CD8-positive, alpha-beta memory T cell (primary cell): ENCODE data around the gene LYRM2. TPM values are rescaled to one million over a fixed set of nuclear protein-coding genes. Genes with fewer than 3 reads are reported as not detected.

Source experiments
- CTCF ChIA-PET: fragments of 350-600 bp; sonication (Branson Sonifier 250); formaldehyde crosslinking; loops from one replicate; lab custom pipeline; 2021; ENCODE audit warnings: antibody characterized with exemption; lab: Charles Lee
- POLR2A ChIA-PET: fragments of 350-600 bp; sonication (Branson Sonifier 250); formaldehyde crosslinking; loops from one replicate; lab custom pipeline; 2021; ENCODE audit warnings: antibody characterized with exemption; lab: Charles Lee
- DNase-seq, 5 donors: peaks; one replicate each; pipeline versions ENCODE4 v3.0.0 to v3.0.0-alpha.2; 2020 to 2022; ENCODE audit warnings: mixed read lengths in 1 of 5
- H3K27ac ChIP-seq: one replicate; pipeline ENCODE4 v1.7.0; 2013; ENCODE audit warnings: low read depth, mild to moderate bottlenecking, low read length, moderate library complexity
- H3K27me3 ChIP-seq: 2 replicates; pipeline ENCODE4 v1.7.0; 2013; ENCODE audit warnings: low read length, mild to moderate bottlenecking; ENCODE audit not compliant: insufficient read depth, poor library complexity, severe bottlenecking
- H3K36me3 ChIP-seq: 2 replicates; pipeline ENCODE4 v1.7.0; 2013; ENCODE audit warnings: mild to moderate bottlenecking, low read length, moderate library complexity; ENCODE audit not compliant: insufficient read depth
- H3K4me1 ChIP-seq: 2 replicates; pipeline ENCODE4 v1.7.0; 2013; ENCODE audit warnings: mild to moderate bottlenecking, low read length, moderate library complexity; ENCODE audit not compliant: insufficient read depth
- H3K4me3 ChIP-seq: 2 replicates; pipeline ENCODE4 v1.7.0; 2013; ENCODE audit warnings: mild to moderate bottlenecking, low read length
- H3K9me3 ChIP-seq: 2 replicates; pipeline ENCODE4 v1.7.0; 2013; ENCODE audit warnings: mild to moderate bottlenecking, low read length
- H3K27ac Mint-ChIP-seq, 8 donors: one replicate each; pipeline ENCODE4 v1.8.0; 2020 to 2021; ENCODE audit warnings: mixed read lengths in 8 of 8, mild to moderate bottlenecking in 6 of 8, inconsistent platforms in 3 of 8, moderate library complexity in 3 of 8
- H3K27me3 Mint-ChIP-seq, 2 donors: one replicate each; pipeline ENCODE4 v1.8.0; 2020 to 2021; ENCODE audit warnings: mixed read lengths in 2 of 2, mild to moderate bottlenecking in 1 of 2, moderate library complexity in 1 of 2
- H3K36me3 Mint-ChIP-seq, 3 donors: one replicate each; pipeline ENCODE4 v1.8.0; 2020 to 2021; ENCODE audit warnings: mixed read lengths in 3 of 3, inconsistent platforms in 1 of 3, mild to moderate bottlenecking in 1 of 3
- H3K4me1 Mint-ChIP-seq, 3 donors: one replicate each; pipeline ENCODE4 v1.8.0; 2020 to 2021; ENCODE audit warnings: mixed read lengths in 3 of 3, inconsistent platforms in 1 of 3, mild to moderate bottlenecking in 1 of 3
- H3K4me3 Mint-ChIP-seq, 7 donors: one replicate each; pipeline ENCODE4 v1.8.0; 2020 to 2021; ENCODE audit warnings: mixed read lengths in 7 of 7, mild to moderate bottlenecking in 6 of 7, moderate library complexity in 4 of 7, inconsistent platforms in 2 of 7
- H3K9me3 Mint-ChIP-seq, 5 donors: one replicate each; pipeline ENCODE4 v1.8.0; 2020 to 2022; ENCODE audit warnings: mixed read lengths in 5 of 5, mild to moderate bottlenecking in 3 of 5, moderate library complexity in 2 of 5, inconsistent platforms in 1 of 5
- polyA plus RNA-seq: library from polyadenylated mRNA; unstranded; fragments of 300-500 nt; fragmentation: Illumina TruSeq; gene quantifications from one replicate; pipeline ENCODE4 v1.2.3, GENCODE V29; 2021
- total RNA-seq, 2 experiments: library from RNA; stranded (reverse); gene quantifications; one replicate each; pipeline ENCODE4 v1.2.3, GENCODE V29; 2021

The LYRM2 gene
- total and polyA plus RNA-seq, 3 experiments from 2014 or later: 42.8 to 85.6 (median 46.2) TPM

DNA sequence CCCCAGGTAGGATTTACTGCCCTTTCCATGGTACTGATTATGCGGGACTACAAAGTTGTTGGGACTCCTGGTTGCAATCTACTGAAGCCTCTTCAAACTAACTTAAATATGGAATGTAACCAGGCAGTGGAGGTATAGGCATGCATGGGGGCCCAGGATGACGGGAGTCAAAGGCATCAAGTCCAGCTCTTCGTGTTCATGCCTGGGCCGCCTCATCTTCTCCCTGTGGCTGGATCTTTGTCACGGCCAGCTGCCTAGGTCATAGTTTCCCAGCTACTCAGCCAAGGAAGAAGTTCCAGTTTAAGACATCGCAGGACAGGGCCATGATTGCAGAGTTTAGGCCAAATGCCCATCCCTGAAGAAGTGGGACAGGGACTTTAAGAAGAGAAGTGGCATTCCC is 20.5 kb downstream of the LYRM2 start:
- CTCF ChIA-PET: no interaction called here
- no peak for DNase-seq
- no peak overlapping the region for H3K4me3 Mint-ChIP-seq

GRCh38 chr6:89616531-89616930 is 22.0 kb downstream of the LYRM2 start:
- ChIA-PET CTCF (interaction anchor here (0.9 to 2.8 kb wide), 2 partner anchors 184 to 244 kb away, joined by 4 to 13 read pairs; no protein-coding TSS in a partner anchor), POLR2A (no interaction called here)
- no peaks in the 10 kb centered on the region for H3K9me3 ChIP-seq
- Mint-ChIP-seq H3K4me3 (no peak overlapping the region), H3K27ac (no peak overlapping the region), H3K27me3 (no peaks in the 10 kb centered on the region), H3K36me3 (peaks cover 0 to 4% (median 3%) of the 10 kb centered on the region in 3 donors), H3K4me1 (no peaks in the 10 kb centered on the region), H3K9me3 (no peaks in the 10 kb centered on the region)
- no peak overlapping the region for H3K27ac ChIP-seq
- H3K4me1 ChIP-seq: no peaks in the 10 kb centered on the region
- H3K4me3 ChIP-seq: no peak overlapping the region
- H3K36me3 ChIP-seq: no peaks in the 10 kb centered on the region
- no peak for DNase-seq
- no peaks in the 10 kb centered on the region for H3K27me3 ChIP-seq

More for the DNA sequence above, 20.5 kb downstream of the LYRM2 start:
- no peaks in the 10 kb centered on the region for H3K36me3 ChIP-seq
- no peak overlapping the region for H3K27ac ChIP-seq
- H3K27ac Mint-ChIP-seq: no peak overlapping the region
- no peaks in the 10 kb centered on the region for H3K9me3 Mint-ChIP-seq
- POLR2A ChIA-PET: no interaction called here
- H3K4me3 ChIP-seq: no peak overlapping the region
- peaks cover 0 to 6% (median 5%) of the 10 kb centered on the region in 3 donors for H3K36me3 Mint-ChIP-seq
- H3K4me1 ChIP-seq: no peaks in the 10 kb centered on the region
- H3K9me3 ChIP-seq: no peaks in the 10 kb centered on the region
- no peaks in the 10 kb centered on the region for H3K4me1 Mint-ChIP-seq
- H3K27me3 ChIP-seq: no peaks in the 10 kb centered on the region
- no peaks in the 10 kb centered on the region for H3K27me3 Mint-ChIP-seq

- POLR2A ChIA-PET: no interaction called here
- H3K27ac Mint-ChIP-seq: peak overlapping the region in 1 of 8 donors; percentile 63
These were observed 22.7 kb downstream of the LYRM2 start for GRCh38 chr6:89615882-89616281.

GRCh38 chr6:89613790-89614189 is 24.8 kb downstream of the LYRM2 start:
- H3K4me1 ChIP-seq: no peaks in the 10 kb centered on the region
- CTCF ChIA-PET: interaction anchor here (1.5 to 1.8 kb wide), 3 partner anchors 13 to 631 kb away, joined by 3 to 8 read pairs (median 4); no protein-coding TSS in a partner anchor
- no peak overlapping the region for H3K27ac ChIP-seq
- Mint-ChIP-seq H3K27me3 (no peaks in the 10 kb centered on the region), H3K4me1 (peaks cover 0 to 5% (median 0%) of the 10 kb centered on the region in 3 donors), H3K36me3 (peaks cover 0 to 3% (median 1%) of the 10 kb centered on the region in 3 donors), H3K9me3 (no peaks in the 10 kb centered on the region), H3K4me3 (no peak overlapping the region), H3K27ac (peak overlapping the region in 1 of 8 donors; percentile 1)
- no peak for DNase-seq
- H3K27me3 ChIP-seq: no peaks in the 10 kb centered on the region
- no peaks in the 10 kb centered on the region for H3K9me3 ChIP-seq
- H3K4me3 ChIP-seq: no peak overlapping the region
- no peaks in the 10 kb centered on the region for H3K36me3 ChIP-seq
- POLR2A ChIA-PET: no interaction called here

More at GRCh38 chr6:89615882-89616281, 22.7 kb downstream of the LYRM2 start:
- Histone ChIP-seq H3K27me3 (no peaks in the 10 kb centered on the region), H3K9me3 (no peaks in the 10 kb centered on the region), H3K4me1 (no peaks in the 10 kb centered on the region), H3K27ac (no peak overlapping the region), H3K4me3 (no peak overlapping the region), H3K36me3 (no peaks in the 10 kb centered on the region)
- H3K9me3 Mint-ChIP-seq: no peaks in the 10 kb centered on the region
- H3K4me1 Mint-ChIP-seq: no peaks in the 10 kb centered on the region
- H3K27me3 Mint-ChIP-seq: no peaks in the 10 kb centered on the region
- no peak overlapping the region for H3K4me3 Mint-ChIP-seq
- CTCF ChIA-PET: interaction anchor here (1.5 to 2.8 kb wide), 2 partner anchors 184 to 244 kb away, joined by 5 to 13 read pairs; no protein-coding TSS in a partner anchor
- DNase-seq: no peak
- peaks cover 0 to 4% (median 3%) of the 10 kb centered on the region in 3 donors for H3K36me3 Mint-ChIP-seq

DNA sequence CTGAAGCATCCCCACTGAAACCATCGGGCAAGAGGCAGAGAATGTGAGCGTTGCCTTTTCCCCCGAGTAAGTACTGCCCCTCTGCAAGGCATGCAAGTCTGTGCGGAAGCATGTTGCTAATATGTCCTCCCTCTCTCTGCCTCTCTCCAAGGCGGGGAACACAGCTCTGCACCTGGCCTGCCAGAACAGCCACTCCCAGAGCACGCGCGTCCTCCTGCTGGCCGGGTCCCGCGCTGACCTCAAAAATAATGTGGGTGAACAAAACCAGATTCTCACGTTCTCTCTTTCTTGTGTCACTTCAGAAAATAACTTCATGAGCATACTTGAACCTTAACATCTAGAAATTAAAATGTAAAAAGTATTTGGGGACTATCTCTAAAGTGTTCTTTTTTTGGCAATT is 26.4 kb downstream of the LYRM2 start:
- POLR2A ChIA-PET: no interaction called here

DNA sequence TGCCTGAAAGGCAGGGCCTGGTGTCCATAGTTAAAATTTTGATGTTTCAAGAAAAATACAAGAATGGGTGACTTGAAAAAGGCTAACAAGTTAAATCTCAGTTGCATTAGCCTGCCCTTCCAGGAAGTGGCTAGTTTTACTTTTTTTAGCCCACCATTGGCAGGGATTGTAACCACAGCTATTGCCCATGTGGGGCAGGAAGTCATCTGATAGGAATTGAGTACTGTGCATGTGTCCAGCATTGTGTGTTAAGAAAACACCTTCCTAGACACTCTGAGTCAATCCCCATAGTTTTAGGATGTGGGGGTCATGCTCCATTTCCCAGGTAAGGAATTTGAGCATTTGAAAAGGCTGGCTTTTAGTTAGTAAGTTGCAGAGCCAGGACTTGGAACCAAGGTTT is 26.9 kb downstream of the LYRM2 start:
- CTCF ChIA-PET: interaction anchor here (2.5 to 4.8 kb wide), 3 partner anchors 174 to 240 kb away, joined by 11 to 70 read pairs (median 15); partner anchors contain the start of gene ANKRD6
- no peak overlapping the region for H3K27ac ChIP-seq
- POLR2A ChIA-PET: no interaction called here
- peaks cover 0 to 2% (median 1%) of the 10 kb centered on the region in 3 donors for H3K36me3 Mint-ChIP-seq
- H3K9me3 ChIP-seq: no peaks in the 10 kb centered on the region
- H3K27me3 ChIP-seq: no peaks in the 10 kb centered on the region
- DNase-seq: no peak
- H3K36me3 ChIP-seq: no peaks in the 10 kb centered on the region
- H3K4me1 Mint-ChIP-seq: peaks cover 0 to 5% (median 0%) of the 10 kb centered on the region in 3 donors
- H3K4me3 ChIP-seq: no peak overlapping the region
- no peaks in the 10 kb centered on the region for H3K9me3 Mint-ChIP-seq
- no peaks in the 10 kb centered on the region for H3K27me3 Mint-ChIP-seq
- H3K4me3 Mint-ChIP-seq: no peak overlapping the region
- no peaks in the 10 kb centered on the region for H3K4me1 ChIP-seq
- no peak overlapping the region for H3K27ac Mint-ChIP-seq

More for the DNA sequence above, 26.4 kb downstream of the LYRM2 start:
- Mint-ChIP-seq H3K4me1 (peaks cover 0 to 5% (median 0%) of the 10 kb centered on the region in 3 donors), H3K9me3 (no peaks in the 10 kb centered on the region), H3K27ac (peak overlapping the region in 1 of 8 donors; percentile 61), H3K4me3 (no peak overlapping the region), H3K36me3 (peaks cover 0 to 2% (median 1%) of the 10 kb centered on the region in 3 donors), H3K27me3 (no peaks in the 10 kb centered on the region)
- CTCF ChIA-PET: interaction anchor here (1.6 to 4.8 kb wide), 4 partner anchors 180 to 629 kb away, joined by 4 to 70 read pairs (median 10); partner anchors contain the start of gene ANKRD6
- H3K9me3 ChIP-seq: no peaks in the 10 kb centered on the region
- H3K4me1 ChIP-seq: no peaks in the 10 kb centered on the region
- H3K27ac ChIP-seq: no peak overlapping the region
- H3K4me3 ChIP-seq: no peak overlapping the region
- DNase-seq: no peak
- no peaks in the 10 kb centered on the region for H3K36me3 ChIP-seq
- no peaks in the 10 kb centered on the region for H3K27me3 ChIP-seq

GRCh38 chr6:89610149-89610642 is 28.4 kb downstream of the LYRM2 start:
- no peak overlapping the region for H3K27ac Mint-ChIP-seq
- no peaks in the 10 kb centered on the region for H3K9me3 Mint-ChIP-seq
- H3K4me3 Mint-ChIP-seq: no peak overlapping the region
- POLR2A ChIA-PET: no interaction called here
- peak; percentile 61 to 83 (median 71) for DNase-seq
- Histone ChIP-seq H3K4me1 (no peaks in the 10 kb centered on the region), H3K36me3 (no peaks in the 10 kb centered on the region), H3K27me3 (no peaks in the 10 kb centered on the region), H3K27ac (no peak overlapping the region), H3K4me3 (no peak overlapping the region), H3K9me3 (no peaks in the 10 kb centered on the region)
- H3K4me1 Mint-ChIP-seq: peaks cover 0 to 5% (median 0%) of the 10 kb centered on the region in 3 donors
- peaks cover 0 to 2% (median 1%) of the 10 kb centered on the region in 3 donors for H3K36me3 Mint-ChIP-seq
- CTCF ChIA-PET: interaction anchor here (0.7 to 4.8 kb wide), 12 partner anchors 10 to 627 kb away, joined by 3 to 70 read pairs (median 8); partner anchors contain the start of genes ANKRD6 and LYRM2
- no peaks in the 10 kb centered on the region for H3K27me3 Mint-ChIP-seq

DNA sequence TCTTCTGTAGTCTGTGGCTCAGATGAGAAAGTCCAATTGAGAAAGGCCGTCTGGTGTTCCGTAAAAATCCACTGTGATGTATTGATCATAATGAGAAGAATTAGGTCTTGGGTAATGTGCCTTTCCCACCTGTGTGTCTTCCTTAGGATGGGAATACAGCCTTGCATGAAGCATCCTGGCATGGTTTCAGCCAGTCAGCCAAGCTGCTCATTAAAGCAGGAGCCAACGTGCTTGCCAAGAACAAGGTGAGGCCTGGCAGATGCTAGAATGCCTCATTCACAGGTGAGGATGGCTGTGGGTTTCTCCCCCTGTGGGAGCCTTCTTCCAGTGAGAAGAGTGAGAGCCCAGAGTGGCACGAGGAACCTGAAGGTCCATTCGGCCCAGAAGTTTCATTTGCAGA is 32.7 kb downstream of the LYRM2 start:
- CTCF ChIA-PET: no interaction called here

More for the DNA sequence above, 32.7 kb downstream of the LYRM2 start:
- no peak for DNase-seq
- no peaks in the 10 kb centered on the region for H3K36me3 Mint-ChIP-seq
- H3K9me3 Mint-ChIP-seq: no peaks in the 10 kb centered on the region
- Histone ChIP-seq H3K27ac (no peak overlapping the region), H3K27me3 (no peaks in the 10 kb centered on the region), H3K36me3 (no peaks in the 10 kb centered on the region), H3K4me3 (no peak overlapping the region), H3K4me1 (no peaks in the 10 kb centered on the region), H3K9me3 (no peaks in the 10 kb centered on the region)
- no peak overlapping the region for H3K4me3 Mint-ChIP-seq
- no peak overlapping the region for H3K27ac Mint-ChIP-seq
- peaks cover 0 to 5% (median 0%) of the 10 kb centered on the region in 3 donors for H3K4me1 Mint-ChIP-seq
- no peaks in the 10 kb centered on the region for H3K27me3 Mint-ChIP-seq
- POLR2A ChIA-PET: no interaction called here
